IMR-90 (cell line): ENCODE results near the gene BRD4. TPM values are rescaled to one million over a fixed set of nuclear protein-coding genes. Genes with fewer than 3 reads are reported as not detected.

Source experiments
- ATAC-seq: fragments of 200-7000 bp; cut with Tn5 transposase; 2 replicates; pipeline ENCODE4 v1.9.1; 2020; ENCODE audit warnings: low read depth, mild to moderate bottlenecking, moderate library complexity
- BruUV-seq: library from RNA; stranded (reverse); fragments of 400-500 nt; replicated peaks from 2 replicates; lab custom pipeline; 2021; lab: Mats Ljungman, UMichigan
- CTCF ChIA-PET: fragments of 300-600 bp; formaldehyde crosslinking; extraction: SDS; loops from one replicate; lab custom pipeline; 2021; ENCODE audit warnings: antibody characterized with exemption; lab: Yijun Ruan, JAX
- POLR2A ChIA-PET: fragments of 300-600 bp; sonication (Branson Sonifier 250); formaldehyde crosslinking; loops from one replicate; lab custom pipeline; 2022; ENCODE audit warnings: antibody characterized with exemption; ENCODE audit not compliant: unreplicated experiment; lab: Charles Lee
- DNase-seq: peaks from one replicate; pipeline ENCODE4 v3.0.0; 2013
- H2AFZ ChIP-seq: replicated peaks from 2 replicates; pipeline ENCODE3; 2013; ENCODE audit warnings: low read length, mild to moderate bottlenecking; ENCODE audit not compliant: poor library complexity
- H2AK5ac ChIP-seq: 2 replicates; pipeline ENCODE4 v1.6.1; 2013; ENCODE audit warnings: low read depth, low read length, inconsistent platforms
- H2AK9ac ChIP-seq: replicated peaks from 2 replicates; pipeline ENCODE3; 2013; ENCODE audit warnings: mild to moderate bottlenecking, low read depth, low read length, moderate library complexity; ENCODE audit not compliant: poor library complexity
- H2BK120ac ChIP-seq: 2 replicates; pipeline ENCODE4 v1.6.1; 2013; ENCODE audit warnings: low read depth, low read length, inconsistent platforms
- H2BK15ac ChIP-seq: 3 replicates; pipeline ENCODE4 v1.6.1; 2013; ENCODE audit warnings: low read depth, low read length, inconsistent platforms
- H2BK20ac ChIP-seq: 2 replicates; pipeline ENCODE4 v1.6.1; 2013; ENCODE audit warnings: low read depth, mild to moderate bottlenecking, inconsistent platforms, low read length, moderate library complexity
- H2BK5ac ChIP-seq: 2 replicates; pipeline ENCODE4 v1.6.1; 2013; ENCODE audit warnings: mild to moderate bottlenecking, low read depth, low read length, inconsistent platforms; ENCODE audit not compliant: poor library complexity, severe bottlenecking
- H3K14ac ChIP-seq: replicated peaks from 2 replicates; pipeline ENCODE4 v1.6.1; 2013; ENCODE audit warnings: low read depth, low read length, inconsistent platforms
- H3K18ac ChIP-seq: 2 replicates; pipeline ENCODE4 v1.6.1; 2013; ENCODE audit warnings: low read depth, low read length, control low read depth
- H3K23ac ChIP-seq: 2 replicates; pipeline ENCODE4 v1.6.1; 2013; ENCODE audit warnings: low read depth, low read length, inconsistent platforms
- H3K27ac ChIP-seq: 2 replicates; pipeline ENCODE4 v1.5.1; 2013; ENCODE audit warnings: mild to moderate bottlenecking, control low read depth, low read length; ENCODE audit not compliant: insufficient read depth
- H3K27me3 ChIP-seq: 2 replicates; pipeline ENCODE4 v1.6.1; 2013; ENCODE audit warnings: low read length; ENCODE audit not compliant: control insufficient read depth, insufficient read depth
- H3K36me3 ChIP-seq: 2 replicates; pipeline ENCODE4 v1.6.1; 2013; ENCODE audit warnings: low read length, mixed read lengths; ENCODE audit not compliant: control insufficient read depth, insufficient read depth
- H3K4ac ChIP-seq: 2 replicates; pipeline ENCODE4 v1.6.1; 2013; ENCODE audit warnings: low read depth, low read length, inconsistent platforms
- H3K4me1 ChIP-seq: 2 replicates; pipeline ENCODE4 v1.6.1; 2013; ENCODE audit warnings: low read length, mixed read lengths; ENCODE audit not compliant: control insufficient read depth, insufficient read depth
- H3K4me2 ChIP-seq: 2 replicates; pipeline ENCODE4 v1.6.1; 2013; ENCODE audit warnings: low read depth, mild to moderate bottlenecking, control low read depth, low read length, moderate library complexity
- H3K4me3 ChIP-seq: 2 replicates; pipeline ENCODE4 v1.5.1; 2013; ENCODE audit warnings: low read depth, mild to moderate bottlenecking, control low read depth, low read length, moderate library complexity; ENCODE audit not compliant: insufficient read depth
- H3K56ac ChIP-seq: 2 replicates; pipeline ENCODE4 v1.6.1; 2013; ENCODE audit warnings: low read length, inconsistent platforms; ENCODE audit not compliant: insufficient read depth; ENCODE audit errors: extremely low read depth
- H3K79me1 ChIP-seq, 2 experiments: 2 replicates each; pipeline ENCODE4 v1.6.1; 2013; ENCODE audit warnings: low read length in 2 of 2, inconsistent platforms in 1 of 2, low read depth in 1 of 2
- H3K9ac ChIP-seq: 2 replicates; pipeline ENCODE4 v1.6.1; 2013; ENCODE audit warnings: low read depth, low read length, control low read depth
- H3K9me1 ChIP-seq: 2 replicates; pipeline ENCODE4 v1.6.1; 2013; ENCODE audit warnings: low read length, inconsistent platforms; ENCODE audit not compliant: insufficient read depth
- H3K9me3 ChIP-seq: 2 replicates; pipeline ENCODE4 v1.6.1; 2013; ENCODE audit warnings: low read length; ENCODE audit not compliant: control insufficient read depth, insufficient read depth
- H4K20me1 ChIP-seq: 2 replicates; pipeline ENCODE4 v1.6.1; 2013; ENCODE audit warnings: low read length, inconsistent platforms; ENCODE audit not compliant: insufficient read depth
- H4K5ac ChIP-seq: 2 replicates; pipeline ENCODE4 v1.6.1; 2013; ENCODE audit warnings: mild to moderate bottlenecking, low read depth, low read length, control low read depth
- H4K8ac ChIP-seq, 2 experiments: 2 replicates each; pipeline ENCODE4 v1.6.1; 2013; ENCODE audit warnings: low read depth in 2 of 2, low read length in 2 of 2, control low read depth in 1 of 2, inconsistent platforms in 1 of 2
- H4K91ac ChIP-seq: 2 replicates; pipeline ENCODE4 v1.6.1; 2013; ENCODE audit warnings: low read depth, low read length, inconsistent platforms; ENCODE audit not compliant: insufficient read depth
- BHLHE40 ChIP-seq: fragments of 150-350 bp; IDR thresholded peaks from 2 replicates; pipeline ENCODE4 v1.6.1; 2016; ENCODE audit warnings: mild to moderate bottlenecking, low read depth, low read length
- CEBPB ChIP-seq: IDR thresholded peaks from 2 replicates; pipeline ENCODE4 v1.6.1; 2012; ENCODE audit warnings: low read depth, low read length, improper control_type of control experiment
- ELK1 ChIP-seq: fragments of 150-350 bp; IDR thresholded peaks from 2 replicates; pipeline ENCODE4 v1.6.1; 2016; ENCODE audit warnings: low read depth, mild to moderate bottlenecking, low read length, moderate library complexity, borderline replicate concordance
- FOS ChIP-seq: fragments of 150-350 bp; IDR thresholded peaks from 2 replicates; pipeline ENCODE4 v1.6.1; 2016; ENCODE audit warnings: low read depth, low read length
- MAZ ChIP-seq: IDR thresholded peaks from 2 replicates; pipeline ENCODE4 v1.6.1; 2012; ENCODE audit warnings: low read depth, mild to moderate bottlenecking, low read length, improper control_type of control experiment, moderate library complexity, borderline replicate concordance
- NFE2L2 ChIP-seq: fragments of 150-350 bp; IDR thresholded peaks from 2 replicates; pipeline ENCODE4 v1.6.1; 2016; ENCODE audit warnings: low read depth, mild to moderate bottlenecking, low read length
- RAD21 ChIP-seq: IDR thresholded peaks from 2 replicates; pipeline ENCODE4 v1.6.1; 2012; ENCODE audit warnings: low read length, improper control_type of control experiment
- RCOR1 ChIP-seq: IDR thresholded peaks from 2 replicates; pipeline ENCODE4 v1.6.1; 2012; ENCODE audit warnings: mild to moderate bottlenecking, low read length, improper control_type of control experiment; ENCODE audit not compliant: insufficient replicate concordance
- SMC3 ChIP-seq: fragments of 150-350 bp; IDR thresholded peaks from 2 replicates; pipeline ENCODE4 v1.6.1; 2016; ENCODE audit warnings: low read depth, mild to moderate bottlenecking, antibody characterized with exemption, low read length, moderate library complexity
- WGBS, 2 experiments: methylation state at CpG; one replicate each; pipeline versions ENCODE4 v1.1.5 to v1.1.7; 2013; ENCODE audit warnings: missing lambda C conversion rate in 2 of 2; ENCODE audit not compliant: insufficient read length in 1 of 2; ENCODE audit errors: extremely low coverage in 2 of 2; 5-methylcytosine and 5-hydroxymethylcytosine counted together
- dilution Hi-C: fragments of 300-500 bp; cut with HindIII; formaldehyde crosslinking; loops from one replicate; pipeline ENCODE4 v1.14.3; 2018; ENCODE audit warnings: low sequenced_read_pairs; ENCODE audit not compliant: unreplicated experiment
- in situ Hi-C: fragments of 300-500 bp; cut with MboI; formaldehyde crosslinking; loops from 3 replicates; pipeline ENCODE4 v1.14.3; 2019; ENCODE audit warnings: low sequenced_read_pairs, inconsistent platforms, mixed read lengths
- intact Hi-C: fragments of 100-400 bp; cut with micrococcal nuclease; formaldehyde crosslinking; loops from 2 replicates; pipeline ENCODE4 v1.10.0; 2022
- polyA plus RNA-seq, 3 experiments: library from polyadenylated mRNA; depleted of rRNA; stranded (reverse); fragments of >200 nt; gene quantifications; 2 replicates each; pipeline ENCODE4 v1.2.3, GENCODE V29; 2012; ENCODE audit warnings: low replicate concordance in 1 of 3
- total RNA-seq: library from RNA; depleted of rRNA; stranded (reverse); fragments of >200 nt; gene quantifications from 2 replicates; pipeline ENCODE4 v1.2.3, GENCODE V29; 2012
- TF ChIP-seq, protein P1 (sequence below): conservative IDR thresholded peaks from 2 replicates; pipeline ENCODE4 v1.5.1; 2012; ENCODE audit warnings: mild to moderate bottlenecking, low read depth, low read length, improper control_type of control experiment

Gene BRD4
- total and polyA plus RNA-seq, 2 of the 4 experiments (the other 2 are of a cell fraction), result 7.0 to 21.1 TPM

DNA sequence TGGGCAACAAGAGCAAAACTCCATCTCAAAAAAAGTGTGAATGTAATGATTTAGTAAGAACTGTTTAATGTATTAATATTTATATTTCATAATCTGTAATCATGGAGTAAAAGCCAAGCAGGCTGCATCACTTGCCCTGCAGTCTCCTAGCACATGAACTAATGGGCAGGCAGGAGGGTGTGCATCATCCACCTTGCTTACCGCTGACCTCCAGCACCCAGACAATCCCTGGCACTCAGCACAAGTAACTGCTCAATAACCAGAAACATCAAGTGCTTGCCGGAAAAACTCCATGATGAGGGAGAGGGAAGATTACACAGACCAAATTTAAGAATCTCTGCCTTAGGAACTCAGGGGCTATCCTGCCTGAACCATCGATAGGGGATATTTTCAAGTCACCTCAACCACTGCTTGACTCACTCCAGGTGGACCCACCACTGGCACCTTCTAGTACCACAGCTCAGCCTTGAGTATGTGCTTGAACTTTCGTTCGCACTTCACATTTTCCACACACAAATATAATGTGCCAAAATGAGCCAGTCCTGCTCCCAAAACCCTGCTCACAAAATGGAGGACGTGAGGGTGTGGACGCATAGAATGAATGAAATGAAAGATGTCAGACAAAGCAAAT lies 18.6 kb downstream of the BRD4 start:
- H3K36me3 ChIP-seq, result no peaks in the 10 kb centered on the region; the same call in 1 of the 2 replicates

More for the DNA sequence above, 18.6 kb downstream of the BRD4 start:
- H2BK20ac ChIP-seq, result no peak overlapping the region
- no peak overlapping the region for H3K18ac ChIP-seq
- no peak overlapping the region for H3K9ac ChIP-seq
- no peak overlapping the region for H2BK5ac ChIP-seq
- peaks cover 32% of the 10 kb centered on the region for H3K4me1 ChIP-seq
- no peak overlapping the region for H4K5ac ChIP-seq
- H3K4me3 ChIP-seq, result no peak overlapping the region
- no peak overlapping the region for H2AK9ac ChIP-seq
- H4K8ac ChIP-seq, result no peak overlapping the region
- H4K20me1 ChIP-seq, result peaks cover 100% of the 10 kb centered on the region
- ATAC-seq (no peak), DNase-seq (no peak)
- H2BK120ac ChIP-seq, result no peak overlapping the region
- H3K9me3 ChIP-seq, result no peaks in the 10 kb centered on the region
- no peak overlapping the region for H2BK15ac ChIP-seq
- no peaks in the 10 kb centered on the region for H3K27me3 ChIP-seq
- no peak overlapping the region for H4K91ac ChIP-seq
- in situ Hi-C loops (no loop called here), dilution Hi-C loops (no loop called here), intact Hi-C loops (no loop called here)
- H3K4me2 ChIP-seq, result no peak overlapping the region
- WGBS, 2 experiments, result no CpG with 5 or more reads among the region's 7 CpGs
- TF ChIP-seq CEBPB, result no peak
- TF ChIP-seq FOS, result no peak
- TF ChIP-seq RAD21, result no peak
- TF ChIP-seq BHLHE40, result no peak
- TF ChIP-seq NFE2L2, result no peak
- no peak for TF ChIP-seq MAZ
- TF ChIP-seq, protein P1, sequence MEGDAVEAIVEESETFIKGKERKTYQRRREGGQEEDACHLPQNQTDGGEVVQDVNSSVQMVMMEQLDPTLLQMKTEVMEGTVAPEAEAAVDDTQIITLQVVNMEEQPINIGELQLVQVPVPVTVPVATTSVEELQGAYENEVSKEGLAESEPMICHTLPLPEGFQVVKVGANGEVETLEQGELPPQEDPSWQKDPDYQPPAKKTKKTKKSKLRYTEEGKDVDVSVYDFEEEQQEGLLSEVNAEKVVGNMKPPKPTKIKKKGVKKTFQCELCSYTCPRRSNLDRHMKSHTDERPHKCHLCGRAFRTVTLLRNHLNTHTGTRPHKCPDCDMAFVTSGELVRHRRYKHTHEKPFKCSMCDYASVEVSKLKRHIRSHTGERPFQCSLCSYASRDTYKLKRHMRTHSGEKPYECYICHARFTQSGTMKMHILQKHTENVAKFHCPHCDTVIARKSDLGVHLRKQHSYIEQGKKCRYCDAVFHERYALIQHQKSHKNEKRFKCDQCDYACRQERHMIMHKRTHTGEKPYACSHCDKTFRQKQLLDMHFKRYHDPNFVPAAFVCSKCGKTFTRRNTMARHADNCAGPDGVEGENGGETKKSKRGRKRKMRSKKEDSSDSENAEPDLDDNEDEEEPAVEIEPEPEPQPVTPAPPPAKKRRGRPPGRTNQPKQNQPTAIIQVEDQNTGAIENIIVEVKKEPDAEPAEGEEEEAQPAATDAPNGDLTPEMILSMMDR, result no peak
- no peak for TF ChIP-seq ELK1
- TF ChIP-seq RCOR1, result no peak
- no peak for TF ChIP-seq SMC3
- H3K14ac ChIP-seq, result no peak overlapping the region
- no peak overlapping the region for H3K23ac ChIP-seq
- BruUV-seq, result no TSS peak
- H3K4ac ChIP-seq, result no peak overlapping the region
- H3K79me1 ChIP-seq, result peaks cover 0 to 74% of the 10 kb centered on the region in 2 experiments; a peak in 2 of 4 replicates
- no peak overlapping the region for H3K27ac ChIP-seq
- ChIA-PET CTCF (interaction anchor here (1.1 kb wide), 1 partner anchor 11 kb away, joined by 5 read pairs; no protein-coding TSS in a partner anchor), POLR2A (no interaction called here)
- no peak overlapping the region for H3K56ac ChIP-seq
- H2AFZ ChIP-seq, result no peak overlapping the region
- peaks cover 43% of the 10 kb centered on the region for H3K9me1 ChIP-seq
- H2AK5ac ChIP-seq, result no peak overlapping the region
